Suprapubic skin (tissue), 4 donors: ENCODE results near the gene WDR86.

Source experiments
- EP300 ChIP-seq: sonication (generic); formaldehyde crosslinking; IDR thresholded peaks from one replicate; pipeline ENCODE4 v1.6.1; 2017; ENCODE audit warnings: antibody characterized with exemption
- POLR2A ChIP-seq, 2 donors: fragments of 450-650 bp; IDR thresholded peaks; one replicate each; pipeline ENCODE4 v1.6.1; 2017; ENCODE audit warnings: antibody characterized with exemption in 2 of 2, mild to moderate bottlenecking in 2 of 2, moderate library complexity in 2 of 2
- POLR2AphosphoS5 ChIP-seq, 3 donors: sonication (generic); formaldehyde crosslinking; IDR thresholded peaks; one replicate each; pipeline ENCODE4 v1.6.1; 2017; ENCODE audit warnings: antibody characterized with exemption in 3 of 3
- TF ChIP-seq, protein P1 (sequence below), 2 donors: fragments of 200-600 bp in 1 of 2; fragments of 450-650 bp in 1 of 2; sonication (generic) in 1 of 2; IDR thresholded peaks; one replicate each; pipeline ENCODE4 v1.5.1; 2016 to 2019; ENCODE audit warnings: antibody characterized with exemption in 2 of 2, mild to moderate bottlenecking in 1 of 2, moderate library complexity in 1 of 2

- TF ChIP-seq POLR2A (IDR thresholded peaks at IDR 0.05) (no peak), POLR2AphosphoS5 (IDR thresholded peaks at IDR 0.05) (no peak), EP300 (no peak)
- TF ChIP-seq, protein P1, sequence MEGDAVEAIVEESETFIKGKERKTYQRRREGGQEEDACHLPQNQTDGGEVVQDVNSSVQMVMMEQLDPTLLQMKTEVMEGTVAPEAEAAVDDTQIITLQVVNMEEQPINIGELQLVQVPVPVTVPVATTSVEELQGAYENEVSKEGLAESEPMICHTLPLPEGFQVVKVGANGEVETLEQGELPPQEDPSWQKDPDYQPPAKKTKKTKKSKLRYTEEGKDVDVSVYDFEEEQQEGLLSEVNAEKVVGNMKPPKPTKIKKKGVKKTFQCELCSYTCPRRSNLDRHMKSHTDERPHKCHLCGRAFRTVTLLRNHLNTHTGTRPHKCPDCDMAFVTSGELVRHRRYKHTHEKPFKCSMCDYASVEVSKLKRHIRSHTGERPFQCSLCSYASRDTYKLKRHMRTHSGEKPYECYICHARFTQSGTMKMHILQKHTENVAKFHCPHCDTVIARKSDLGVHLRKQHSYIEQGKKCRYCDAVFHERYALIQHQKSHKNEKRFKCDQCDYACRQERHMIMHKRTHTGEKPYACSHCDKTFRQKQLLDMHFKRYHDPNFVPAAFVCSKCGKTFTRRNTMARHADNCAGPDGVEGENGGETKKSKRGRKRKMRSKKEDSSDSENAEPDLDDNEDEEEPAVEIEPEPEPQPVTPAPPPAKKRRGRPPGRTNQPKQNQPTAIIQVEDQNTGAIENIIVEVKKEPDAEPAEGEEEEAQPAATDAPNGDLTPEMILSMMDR (IDR thresholded peaks at IDR 0.05): no peak
These were observed 75.2 kb downstream of the WDR86 start for GRCh38 chr7:151334628-151335027.
